Stimulated activated CD4-positive, alpha-beta T cell treated with anti-CD3 and anti-CD28 coated beads, Interleukin-4, amount 100 ng/mL, for 24 hours (primary cell): ENCODE data around the gene FNIP2.
"Not testable (repeated sequence)": the region's sequence is repeated elsewhere in the genome, so short reads cannot be mapped to it uniquely, and the experiment has no call there.

Source experiments
- DNase-seq: peaks from one replicate; pipeline ENCODE4 v3.0.0-alpha.2; 2020

The FNIP2 gene

DNA sequence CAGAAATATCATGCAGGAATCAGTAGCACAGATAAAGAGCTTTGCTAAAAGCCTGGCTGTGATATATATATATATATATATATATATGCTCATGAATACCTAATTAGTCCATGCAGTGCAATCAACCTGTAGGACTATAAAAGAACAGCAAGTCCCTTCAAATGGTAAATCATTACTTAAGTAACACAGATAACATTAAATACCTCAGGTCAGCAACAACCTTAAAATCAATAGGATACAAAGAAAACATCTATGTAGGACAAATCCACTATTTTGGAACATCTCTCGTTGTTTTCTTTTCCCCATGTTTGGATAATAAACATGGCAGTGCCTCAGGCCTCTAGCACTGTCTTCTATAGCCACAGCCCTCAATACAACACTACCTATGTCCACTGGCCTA, 106.6 kb downstream of the FNIP2 start:
- no peak for DNase-seq

- no peak for DNase-seq
Measured at GRCh38 chr4:158877069-158877468, 108.2 kb downstream of the FNIP2 start.

DNA sequence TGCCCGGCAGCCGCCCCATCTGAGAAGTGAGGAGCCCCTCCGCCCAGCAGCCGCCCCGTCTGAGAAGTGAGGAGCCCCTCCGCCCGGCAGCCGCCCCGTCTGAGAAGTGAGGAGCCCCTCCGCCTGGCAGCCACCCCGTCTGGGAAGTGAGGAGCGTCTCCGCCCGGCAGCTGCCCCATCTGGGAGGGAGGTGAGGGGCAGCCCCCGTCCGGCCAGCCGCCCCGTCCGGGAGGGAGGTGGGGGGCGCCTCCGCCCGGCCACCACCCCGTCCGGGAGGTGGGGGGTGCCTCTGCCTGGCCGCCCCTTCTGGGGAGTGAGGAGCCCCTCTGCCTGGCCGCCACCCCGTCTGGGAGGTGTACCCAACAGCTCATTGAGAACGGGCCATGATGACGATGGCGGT, 113.3 kb downstream of the FNIP2 start:
- not testable (repeated sequence) for DNase-seq

DNA sequence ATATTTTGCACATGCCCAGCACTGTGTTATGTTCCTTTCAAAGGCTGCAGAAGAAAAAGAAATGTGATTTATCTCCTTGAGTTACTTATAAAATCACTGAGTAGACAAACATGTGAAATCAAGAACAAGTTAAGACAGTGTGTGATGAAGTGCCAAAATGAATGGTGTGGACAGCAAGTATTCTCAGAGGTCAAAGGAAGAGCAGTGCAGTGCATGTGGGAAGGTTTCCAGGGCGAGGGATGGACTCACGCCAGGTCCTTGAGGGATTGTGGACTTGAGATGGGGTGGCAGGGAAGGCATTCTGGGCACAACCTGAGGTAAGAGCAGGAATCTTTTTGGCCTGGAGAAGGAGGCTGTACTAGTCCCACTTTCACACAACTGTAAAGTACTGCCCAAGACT, 115.5 kb downstream of the FNIP2 start:
- DNase-seq, result no peak

GRCh38 chr4:158885564-158885963, 116.7 kb downstream of the FNIP2 start:
- no peak for DNase-seq

- DNase-seq, result no peak
Measured at GRCh38 chr4:158890294-158890693, 121.5 kb downstream of the FNIP2 start.

GRCh38 chr4:158891256-158891655, 122.4 kb downstream of the FNIP2 start:
- DNase-seq, result no peak

DNA sequence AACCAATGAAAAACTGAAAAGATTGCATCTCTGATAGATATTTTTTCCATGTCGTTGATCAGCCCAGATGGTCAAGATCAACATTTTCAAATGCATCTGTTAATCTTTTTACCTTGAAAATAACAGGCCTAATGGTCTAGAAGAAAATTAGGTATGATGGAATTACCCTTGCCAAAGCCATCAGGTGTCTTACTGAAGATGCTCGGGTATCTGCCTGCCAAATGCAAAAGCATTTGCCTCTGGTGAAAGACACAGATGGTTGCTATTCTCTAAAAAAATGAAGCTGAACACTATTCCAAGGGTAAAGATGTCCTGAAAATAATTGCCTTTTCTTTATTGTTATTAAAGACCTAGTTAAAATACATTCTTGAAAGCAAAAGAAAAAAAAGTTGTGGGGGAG, 126.0 kb downstream of the FNIP2 start:
- DNase-seq, result no peak

DNA sequence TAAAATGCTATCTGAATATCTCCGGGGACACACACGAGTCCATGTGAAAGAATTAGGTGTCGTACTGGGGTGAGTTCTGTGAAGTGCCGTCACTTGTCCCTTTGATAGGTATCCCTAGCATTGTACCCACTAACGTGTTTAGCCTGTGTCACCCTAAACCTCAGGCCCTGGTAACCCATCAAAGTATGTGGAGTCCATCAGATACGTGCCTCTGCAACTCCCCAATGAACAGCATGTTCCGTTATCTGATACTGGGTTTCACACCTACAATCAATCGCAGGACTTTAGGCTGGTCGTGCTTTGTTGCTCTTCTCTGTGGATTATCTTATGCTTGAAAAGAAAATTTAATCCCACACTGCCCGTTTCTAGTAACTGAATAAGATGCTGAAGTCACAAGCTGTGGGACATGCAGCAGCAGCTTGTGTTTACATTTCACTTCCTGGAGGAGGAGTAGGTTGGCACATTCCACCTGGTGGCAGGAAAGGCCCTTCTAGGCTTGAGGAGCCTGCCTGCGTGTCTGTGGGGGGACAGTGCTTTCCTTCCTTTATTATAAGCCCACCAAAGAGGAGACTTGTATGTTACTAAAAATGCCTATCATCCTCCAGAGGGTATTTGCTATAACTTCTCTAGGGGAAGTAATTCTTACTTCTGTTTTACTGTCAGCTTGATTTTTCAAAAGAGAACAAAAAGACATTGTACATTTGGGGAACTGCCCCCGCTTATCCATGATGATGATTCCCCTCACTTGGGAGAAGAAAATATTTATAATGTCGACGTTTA, 127.2 kb downstream of the FNIP2 start:
- DNase-seq, result no peak

GRCh38 chr4:158896577-158897238, 127.9 kb downstream of the FNIP2 start:
- DNase-seq, result not testable (repeated sequence)

DNA sequence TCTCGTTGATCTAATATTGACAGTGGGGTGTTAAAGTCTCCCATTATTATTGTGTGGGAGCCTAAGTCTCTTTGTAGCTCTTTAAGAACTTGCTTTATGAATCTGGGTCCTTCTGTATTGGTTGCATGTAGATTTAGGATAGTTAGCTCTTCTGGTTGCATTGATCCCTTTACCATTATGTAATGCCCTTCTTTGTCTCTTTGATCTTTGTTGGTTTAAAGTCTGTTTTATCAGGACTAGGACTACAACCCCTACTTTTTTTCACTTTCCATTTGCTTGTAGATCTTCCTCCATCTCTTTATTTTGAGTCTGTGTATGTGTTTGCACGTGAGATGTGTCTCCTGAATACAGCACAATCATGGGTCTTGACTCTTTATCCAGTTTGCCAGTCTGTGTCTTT, 131.6 kb downstream of the FNIP2 start:
- not testable (repeated sequence) for DNase-seq

- DNase-seq, result not testable (repeated sequence)
Measured at GRCh38 chr4:158902280-158903078, 133.7 kb downstream of the FNIP2 start.

GRCh38 chr4:158903079-158903456, 134.2 kb downstream of the FNIP2 start:
- no peak for DNase-seq

GRCh38 chr4:158903472-158904043, 134.7 kb downstream of the FNIP2 start:
- DNase-seq, result no peak

DNA sequence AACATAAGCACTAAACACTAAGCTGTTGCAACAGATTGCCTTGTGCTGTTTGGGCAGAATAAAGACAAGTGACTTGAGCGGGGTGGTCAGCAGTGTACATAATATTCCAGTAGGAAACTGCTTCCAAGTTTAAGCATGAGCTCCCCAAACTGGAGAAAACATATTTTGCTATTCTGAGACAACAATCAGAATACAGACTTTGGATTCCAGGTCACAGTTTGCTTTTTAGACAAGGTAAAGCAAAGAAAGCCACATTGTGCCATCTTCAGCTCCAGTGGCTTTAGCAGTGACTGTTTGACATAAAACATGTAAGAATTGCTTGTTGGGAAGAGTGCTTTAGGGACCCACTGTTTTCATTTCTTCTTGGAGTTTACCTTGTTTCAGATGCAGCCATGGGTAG, 136.0 kb downstream of the FNIP2 start:
- no peak for DNase-seq

GRCh38 chr4:158906073-158906472, 137.2 kb downstream of the FNIP2 start:
- DNase-seq, result no peak

- DNase-seq, result no peak
Measured at GRCh38 chr4:158912390-158912789, 143.6 kb downstream of the FNIP2 start.

DNA sequence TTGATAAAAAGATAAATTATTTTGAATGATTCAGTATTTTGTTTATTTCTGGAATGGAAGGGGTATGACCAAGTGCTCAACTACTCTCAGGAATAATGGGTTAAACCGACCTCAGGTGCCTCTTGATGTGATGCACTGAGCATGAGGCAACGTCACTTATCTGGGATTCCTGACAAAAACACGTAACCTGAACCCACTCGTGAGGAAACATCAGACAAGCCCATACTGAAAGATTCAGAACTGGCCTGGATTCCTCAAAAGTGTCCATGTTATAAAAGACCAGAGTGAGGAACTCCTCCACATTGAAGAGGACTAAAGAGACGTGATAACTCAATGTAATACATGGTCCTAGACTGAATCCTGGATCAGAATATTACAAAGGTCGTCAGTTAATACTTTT, 144.0 kb downstream of the FNIP2 start:
- DNase-seq, result no peak

DNA sequence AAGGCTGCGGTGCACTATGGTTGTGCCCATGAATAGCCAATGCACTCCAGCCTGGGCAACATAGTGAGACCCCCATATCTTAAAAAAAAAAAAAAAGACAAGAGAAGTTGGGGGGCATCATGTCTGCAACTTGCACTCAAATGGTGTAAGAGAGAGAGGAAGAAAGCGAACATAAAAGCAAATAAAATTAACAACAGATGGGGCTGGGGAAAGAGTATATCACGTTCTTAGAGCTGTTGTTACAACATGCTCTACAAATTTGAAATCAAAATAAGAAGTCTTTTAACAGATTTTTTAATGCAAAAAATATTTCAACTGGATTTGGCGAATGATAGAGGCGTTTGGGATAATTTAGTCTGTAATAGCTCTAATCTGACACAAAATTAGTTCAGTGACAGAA, 144.9 kb downstream of the FNIP2 start:
- DNase-seq, result no peak

GRCh38 chr4:158914218-158914617, 145.4 kb downstream of the FNIP2 start:
- DNase-seq, result no peak

- DNase-seq, result no peak
Measured at GRCh38 chr4:158915683-158916241, 146.9 kb downstream of the FNIP2 start.

GRCh38 chr4:158920452-158920996, 151.7 kb downstream of the FNIP2 start:
- DNase-seq, result not testable (repeated sequence)

GRCh38 chr4:158927774-158928173, 158.9 kb downstream of the FNIP2 start:
- not testable (repeated sequence) for DNase-seq
